Sigmoid colon (tissue), 7 donors: ENCODE measurements around the gene GMEB2. TPM values are rescaled to one million over a fixed set of nuclear protein-coding genes. Genes with fewer than 3 reads are reported as not detected.
"Not testable (repeated sequence)": the region's sequence is repeated elsewhere in the genome, so short reads cannot be mapped to it uniquely, and the experiment has no call there.

Experiments used
- DNase-seq: peaks from one replicate; pipeline ENCODE4 v3.0.0-alpha.2; 2019
- H3K27ac ChIP-seq, 4 donors: fragments of 200-600 bp; sonication (generic); one replicate each; pipeline ENCODE4 v1.5.1; 2016 to 2019; ENCODE audit warnings: mild to moderate bottlenecking in 1 of 4
- H3K27me3 ChIP-seq, 3 donors: fragments of 200-600 bp; sonication (generic); one replicate each; pipeline ENCODE4 v1.5.1; 2019; ENCODE audit warnings: mild to moderate bottlenecking in 1 of 3
- H3K36me3 ChIP-seq, 4 donors: fragments of 200-600 bp; sonication (generic); one replicate each; pipeline ENCODE4 v1.5.1; 2016 to 2019
- H3K4me1 ChIP-seq, 4 donors: fragments of 200-600 bp; sonication (generic); one replicate each; pipeline ENCODE4 v1.5.1; 2017 to 2019
- H3K4me3 ChIP-seq, 4 donors: fragments of 200-600 bp; sonication (generic); one replicate each; pipeline ENCODE4 v1.5.1; 2017 to 2019; ENCODE audit warnings: mild to moderate bottlenecking in 2 of 4, moderate library complexity in 1 of 4
- H3K9me3 ChIP-seq, 4 donors: fragments of 200-600 bp in 3 of 4; sonication (generic) in 3 of 4; one replicate each; pipeline versions ENCODE4 v1.5.1 to v1.6.1; 2013 to 2019
- EP300 ChIP-seq, 4 donors: sonication (generic); formaldehyde crosslinking; IDR thresholded peaks; one replicate each; pipeline ENCODE4 v1.6.1; 2017; ENCODE audit warnings: antibody characterized with exemption in 4 of 4
- POLR2A ChIP-seq, 2 donors: fragments of 450-650 bp; IDR thresholded peaks; one replicate each; pipeline ENCODE4 v1.6.1; 2016; ENCODE audit warnings: antibody characterized with exemption in 2 of 2, mild to moderate bottlenecking in 2 of 2, moderate library complexity in 2 of 2
- POLR2AphosphoS5 ChIP-seq, 4 donors: sonication (generic); formaldehyde crosslinking; IDR thresholded peaks; one replicate each; pipeline ENCODE4 v1.6.1; 2017; ENCODE audit warnings: antibody characterized with exemption in 4 of 4
- WGBS, 2 donors: extraction: QIAGEN DNeasy Blood & Tissue Kit; methylation state at CpG; one replicate each; pipeline ENCODE4 v1.1.7; 2013; 5-methylcytosine and 5-hydroxymethylcytosine counted together
- intact Hi-C: fragments of 100-400 bp; cut with DNase I; formaldehyde crosslinking; loops from one replicate; pipeline ENCODE4 v1.15.1; 2023
- polyA plus RNA-seq, 3 donors: library from polyadenylated mRNA; stranded (reverse); fragments of 200-250 nt; gene quantifications; one replicate each; pipeline ENCODE4 v1.2.3, GENCODE V29; 2013
- total RNA-seq, 4 donors: library from RNA; depleted of rRNA; stranded (reverse); fragments of >200 nt; gene quantifications; one replicate each; pipeline ENCODE4 v1.1.0, GENCODE V29; 2016
- TF ChIP-seq, protein P1 (sequence below), 4 experiments: fragments of 450-650 bp in 3 of 4; fragments of 200-600 bp in 1 of 4; IDR thresholded peaks; one replicate each; pipeline ENCODE4 v1.5.1; 2016 to 2019; ENCODE audit warnings: antibody characterized with exemption in 4 of 4, mild to moderate bottlenecking in 3 of 4, moderate library complexity in 2 of 4
- donor health status: healthy with polysubstance abuse.
- donor health status: Bipolar disorder and iron deficiency.
- donor health status: healthy.

GMEB2 gene
- total and polyA plus RNA-seq, 7 donors = 6.0 to 15.1 (median 7.9) TPM

DNA sequence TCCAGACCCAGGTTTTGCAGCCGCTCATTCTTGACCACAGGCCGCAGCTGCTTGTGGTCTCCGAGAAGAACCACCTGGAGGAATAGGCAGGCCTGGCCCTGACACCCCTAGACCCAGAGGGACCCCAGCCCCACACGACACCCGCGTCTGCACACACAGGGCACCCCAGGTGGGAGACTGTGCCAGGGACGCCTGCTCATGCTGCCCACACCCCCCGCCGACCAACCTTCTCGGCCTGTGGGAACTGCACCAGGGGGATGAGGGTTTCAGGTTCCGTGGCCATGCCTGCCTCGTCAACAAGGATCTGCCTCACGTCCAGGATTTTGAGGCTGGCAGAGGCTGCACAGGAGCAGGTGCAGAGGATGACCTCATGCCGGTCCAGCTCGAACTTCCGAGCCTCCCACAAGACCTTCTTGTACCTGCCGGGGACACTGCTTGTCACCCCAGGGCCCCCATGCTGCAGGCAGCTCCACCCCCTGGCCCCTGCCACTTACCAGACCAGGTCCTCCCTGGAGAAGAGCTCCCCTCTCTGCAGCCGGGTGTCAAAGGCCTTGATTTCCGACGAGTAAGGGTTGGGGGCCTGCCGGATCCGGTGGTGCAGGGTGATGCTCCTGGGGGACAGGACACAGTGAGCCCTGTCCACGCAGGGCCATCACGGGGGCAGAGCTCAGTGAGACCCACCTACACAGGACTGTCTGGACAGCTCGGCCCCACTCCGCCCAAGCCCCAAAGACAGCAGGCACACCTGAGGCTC lies 65.9 kb downstream of the GMEB2 start:
- H3K36me3 ChIP-seq = peaks cover 22 to 72% (median 48%) of the 10 kb centered on the region in 4 donors
- H3K27ac ChIP-seq = no peak overlapping the region
- no peaks in the 10 kb centered on the region for H3K9me3 ChIP-seq
- no peak overlapping the region for H3K4me3 ChIP-seq
- 94 to 95% methylated on average over 26 of the region's 26 CpGs for WGBS, 2 donors
- TF ChIP-seq EP300 (IDR thresholded peaks at IDR 0.05) (no peak), POLR2AphosphoS5 (IDR thresholded peaks at IDR 0.05) (no peak), POLR2A (IDR thresholded peaks at IDR 0.05) (no peak)
- TF ChIP-seq, protein P1, sequence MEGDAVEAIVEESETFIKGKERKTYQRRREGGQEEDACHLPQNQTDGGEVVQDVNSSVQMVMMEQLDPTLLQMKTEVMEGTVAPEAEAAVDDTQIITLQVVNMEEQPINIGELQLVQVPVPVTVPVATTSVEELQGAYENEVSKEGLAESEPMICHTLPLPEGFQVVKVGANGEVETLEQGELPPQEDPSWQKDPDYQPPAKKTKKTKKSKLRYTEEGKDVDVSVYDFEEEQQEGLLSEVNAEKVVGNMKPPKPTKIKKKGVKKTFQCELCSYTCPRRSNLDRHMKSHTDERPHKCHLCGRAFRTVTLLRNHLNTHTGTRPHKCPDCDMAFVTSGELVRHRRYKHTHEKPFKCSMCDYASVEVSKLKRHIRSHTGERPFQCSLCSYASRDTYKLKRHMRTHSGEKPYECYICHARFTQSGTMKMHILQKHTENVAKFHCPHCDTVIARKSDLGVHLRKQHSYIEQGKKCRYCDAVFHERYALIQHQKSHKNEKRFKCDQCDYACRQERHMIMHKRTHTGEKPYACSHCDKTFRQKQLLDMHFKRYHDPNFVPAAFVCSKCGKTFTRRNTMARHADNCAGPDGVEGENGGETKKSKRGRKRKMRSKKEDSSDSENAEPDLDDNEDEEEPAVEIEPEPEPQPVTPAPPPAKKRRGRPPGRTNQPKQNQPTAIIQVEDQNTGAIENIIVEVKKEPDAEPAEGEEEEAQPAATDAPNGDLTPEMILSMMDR (IDR thresholded peaks at IDR 0.05) = no peak
- no peak for DNase-seq
- peaks cover 0 to 5% (median 0%) of the 10 kb centered on the region in 3 donors for H3K27me3 ChIP-seq
- intact Hi-C loops = no loop called here
- H3K4me1 ChIP-seq = no peaks in the 10 kb centered on the region

DNA sequence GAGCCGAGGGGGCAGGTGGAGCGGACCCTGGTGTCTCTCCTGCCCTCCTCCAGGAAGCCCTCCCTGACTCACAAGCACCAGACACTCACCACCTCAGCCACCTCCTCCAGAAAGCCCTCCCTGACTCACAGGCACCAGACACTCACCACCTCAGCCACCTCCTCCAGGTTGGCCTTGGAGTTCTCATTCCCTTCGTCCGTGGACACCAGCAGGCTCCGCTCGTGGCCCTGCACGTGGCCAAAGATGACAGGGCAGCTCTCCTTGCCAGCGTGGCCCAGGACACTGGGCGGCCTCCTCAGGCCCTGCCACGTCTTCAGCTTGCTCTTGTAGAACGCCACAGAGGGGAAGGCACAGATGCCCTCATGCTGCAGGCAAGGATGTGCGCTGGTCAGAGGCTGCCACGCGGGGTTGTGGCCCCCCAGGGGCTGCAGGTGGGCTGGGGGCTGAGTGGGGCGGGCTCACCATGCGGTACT lies 66.5 kb downstream of the GMEB2 start:
- no peaks in the 10 kb centered on the region for H3K4me1 ChIP-seq
- peaks cover 22 to 70% (median 48%) of the 10 kb centered on the region in 4 donors for H3K36me3 ChIP-seq
- H3K4me3 ChIP-seq = no peak overlapping the region
- no peak for DNase-seq
- H3K27me3 ChIP-seq = peaks cover 0 to 5% (median 0%) of the 10 kb centered on the region in 3 donors
- no peaks in the 10 kb centered on the region for H3K9me3 ChIP-seq
- H3K27ac ChIP-seq = no peak overlapping the region
- TF ChIP-seq EP300 (IDR thresholded peaks at IDR 0.05) (no peak), POLR2AphosphoS5 (IDR thresholded peaks at IDR 0.05) (no peak), POLR2A (IDR thresholded peaks at IDR 0.05) (no peak)
- TF ChIP-seq, protein P1 (IDR thresholded peaks at IDR 0.05) = no peak
- intact Hi-C loops = no loop called here
- 94 to 97% methylated on average over 16 of the region's 16 CpGs for WGBS, 2 donors

DNA sequence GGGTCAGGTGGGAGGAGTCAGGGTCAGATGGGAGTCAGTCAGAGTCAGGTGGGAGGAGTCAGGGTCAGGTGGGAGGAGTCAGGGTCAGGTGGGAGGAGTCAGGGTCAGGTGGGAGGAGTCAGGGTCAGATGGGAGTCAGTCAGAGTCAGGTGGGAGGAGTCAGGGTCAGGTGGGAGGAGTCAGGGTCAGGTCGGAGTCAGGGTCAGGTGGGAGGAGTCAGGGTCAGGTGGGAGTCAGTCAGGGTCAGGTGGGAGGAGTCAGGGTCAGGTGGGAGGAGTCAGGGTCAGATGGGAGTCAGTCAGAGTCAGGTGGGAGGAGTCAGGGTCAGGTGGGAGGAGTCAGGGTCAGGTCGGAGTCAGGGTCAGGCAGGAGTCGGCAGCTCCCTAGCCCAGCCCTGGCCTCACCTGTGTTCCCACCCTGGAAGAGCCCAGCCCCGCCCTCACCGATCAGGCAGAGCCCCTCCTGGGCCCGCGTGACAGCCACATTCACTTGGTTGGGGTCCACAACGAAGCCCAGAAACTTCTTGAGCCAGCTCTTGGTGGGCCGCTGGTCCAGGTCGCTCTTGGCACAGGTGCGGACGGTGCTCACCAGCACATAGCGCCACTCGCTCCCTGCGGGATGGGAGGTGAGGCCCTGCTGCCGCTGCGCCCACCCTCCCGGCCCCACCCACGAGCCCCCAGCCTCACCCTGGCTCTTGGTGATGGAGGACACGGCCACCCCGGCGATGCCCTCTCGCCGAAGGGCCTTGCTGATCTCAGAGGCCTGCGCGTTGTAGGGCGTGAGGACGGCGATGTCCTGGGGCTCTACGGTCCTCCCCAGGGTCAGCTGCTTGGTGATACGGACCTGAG lies 67.2 kb downstream of the GMEB2 start:
- H3K9me3 ChIP-seq, DNase-seq, H3K27me3 ChIP-seq, H3K4me3 ChIP-seq, H3K4me1 ChIP-seq, intact Hi-C loops, H3K27ac ChIP-seq: not testable (repeated sequence)
- H3K36me3 ChIP-seq = peaks cover 22 to 63% (median 48%) of the 10 kb centered on the region in 4 donors
- WGBS, 2 donors = 92 to 96% methylated on average over 30 to 31 of the region's 31 CpGs

DNA sequence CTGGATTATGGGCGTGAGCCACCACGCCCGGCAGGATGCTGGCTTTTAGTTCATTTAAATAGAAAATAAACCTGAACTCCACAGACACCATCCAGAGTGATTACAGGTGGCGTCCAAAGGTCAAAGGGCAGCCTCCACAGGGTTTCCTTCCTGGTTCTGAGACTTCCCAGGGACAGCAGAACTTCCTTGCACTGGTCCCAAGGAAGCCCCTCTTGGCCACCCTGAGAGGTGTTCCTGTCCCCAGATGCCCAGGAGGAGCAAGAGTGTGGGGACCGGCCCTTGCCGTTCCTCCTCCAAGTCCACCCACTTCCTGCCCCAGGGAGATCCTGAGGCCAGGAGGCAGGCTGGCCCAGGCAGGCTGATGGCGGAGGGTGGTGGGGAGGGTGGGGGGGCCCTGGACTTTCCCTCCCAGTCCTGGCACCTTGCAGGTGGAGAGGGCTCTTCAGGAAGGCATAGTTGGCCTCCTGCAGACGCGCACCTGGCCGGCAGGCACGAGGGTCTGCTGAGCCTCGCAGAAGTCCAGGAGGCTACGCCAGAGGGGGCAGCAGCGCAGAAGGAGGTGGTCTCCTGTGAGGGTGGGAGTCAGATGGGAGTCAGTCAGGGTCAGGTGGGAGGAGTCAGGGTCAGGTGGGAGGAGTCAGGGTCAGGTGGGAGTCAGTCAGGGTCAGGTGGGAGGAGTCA lies 68.0 kb downstream of the GMEB2 start:
- H3K27ac ChIP-seq = no peak overlapping the region
- 69 to 90% methylated on average over 14 of the region's 14 CpGs for WGBS, 2 donors
- TF ChIP-seq, protein P1 (IDR thresholded peaks at IDR 0.05) = no peak
- TF ChIP-seq POLR2A (IDR thresholded peaks at IDR 0.05) (no peak), EP300 (IDR thresholded peaks at IDR 0.05) (no peak), POLR2AphosphoS5 (IDR thresholded peaks at IDR 0.05) (no peak)
- no peaks in the 10 kb centered on the region for H3K9me3 ChIP-seq
- peaks cover 5 to 16% (median 7%) of the 10 kb centered on the region in 3 donors for H3K27me3 ChIP-seq
- no peak overlapping the region for H3K4me3 ChIP-seq
- no peak for DNase-seq
- peaks cover 0 to 7% (median 5%) of the 10 kb centered on the region in 4 donors for H3K4me1 ChIP-seq
- H3K36me3 ChIP-seq = peaks cover 22 to 56% (median 43%) of the 10 kb centered on the region in 4 donors
- intact Hi-C loops = no loop called here
